Endodermal cell (in vitro differentiated cells): ENCODE measurements around the gene UBE2H. TPM values are rescaled to one million over a fixed set of nuclear protein-coding genes. Genes with fewer than 3 reads are reported as not detected.
"Not testable (repeated sequence)": the region's sequence is repeated elsewhere in the genome, so short reads cannot be mapped to it uniquely, and the experiment has no call there.

Experiments used
- DNase-seq: peaks from one replicate; pipeline ENCODE4 v3.0.0-alpha.2; 2017
- H3K27ac ChIP-seq: 2 replicates; pipeline ENCODE4 v1.5.1; 2013; ENCODE audit warnings: mild to moderate bottlenecking, low read depth, low read length, moderate library complexity
- H3K27me3 ChIP-seq: 2 replicates; pipeline ENCODE4 v1.6.1; 2013; ENCODE audit warnings: mild to moderate bottlenecking, low read length, moderate library complexity; ENCODE audit not compliant: insufficient read depth, control insufficient read depth, poor library complexity, severe bottlenecking
- H3K36me3 ChIP-seq: 2 replicates; pipeline ENCODE4 v1.7.0; 2013; ENCODE audit warnings: mild to moderate bottlenecking, low read length, moderate library complexity; ENCODE audit not compliant: control insufficient read depth, insufficient read depth
- H3K4me1 ChIP-seq: one replicate; pipeline ENCODE4 v1.7.0; 2013; ENCODE audit warnings: low read length; ENCODE audit not compliant: control insufficient read depth, insufficient read depth
- H3K4me3 ChIP-seq: 2 replicates; pipeline ENCODE4 v1.5.1; 2013; ENCODE audit warnings: mild to moderate bottlenecking, low read length, moderate library complexity
- H3K9ac ChIP-seq: 2 replicates; pipeline ENCODE4 v1.6.1; 2013; ENCODE audit warnings: mild to moderate bottlenecking, low read length, moderate library complexity; ENCODE audit not compliant: poor library complexity, severe bottlenecking; ENCODE audit errors: extremely low read depth
- H3K9me3 ChIP-seq: 2 replicates; pipeline ENCODE4 v1.6.1; 2013; ENCODE audit warnings: mild to moderate bottlenecking, low read length, moderate library complexity; ENCODE audit not compliant: control insufficient read depth
- H3K27ac Mint-ChIP-seq: 2 replicates; pipeline ENCODE4 v1.8.0; 2020; ENCODE audit warnings: mixed read lengths
- H3K27me3 Mint-ChIP-seq: 2 replicates; pipeline ENCODE4 v1.8.0; 2021; ENCODE audit warnings: mild to moderate bottlenecking, mixed read lengths; ENCODE audit not compliant: insufficient read depth
- H3K36me3 Mint-ChIP-seq: 2 replicates; pipeline ENCODE4 v1.8.0; 2020; ENCODE audit warnings: low read depth, mixed read lengths
- H3K4me1 Mint-ChIP-seq: 2 replicates; pipeline ENCODE4 v1.8.0; 2020; ENCODE audit warnings: mixed read lengths
- H3K4me3 Mint-ChIP-seq: 2 replicates; pipeline ENCODE4 v1.8.0; 2020; ENCODE audit warnings: mild to moderate bottlenecking, moderate library complexity, mixed read lengths
- H3K9me3 Mint-ChIP-seq: 2 replicates; pipeline ENCODE4 v1.8.0; 2020; ENCODE audit warnings: mild to moderate bottlenecking, mixed read lengths
- WGBS, 2 experiments: methylation state at CpG; one replicate each; pipeline versions ENCODE4 v1.1.5 to v1.1.7; 2013; ENCODE audit warnings: missing lambda C conversion rate in 2 of 2, mixed read lengths in 1 of 2; ENCODE audit not compliant: insufficient coverage in 1 of 2, insufficient read length in 1 of 2; 5-methylcytosine and 5-hydroxymethylcytosine counted together
- total RNA-seq, 2 donors: library from RNA; stranded (reverse); fragmentation: NEBNext Ultra II Directional in 1 of 2; extraction: Animal tissue kit (Norgen Biotek cat#: 25700) in 1 of 2; gene quantifications; 2 replicates in 1 of 2; 3 replicates in 1 of 2; pipeline ENCODE4 v1.2.1, GENCODE V29; 2021
- TF ChIP-seq, protein P1 (sequence below): fragments of 200-600 bp; sonication (generic); conservative IDR thresholded peaks from 2 replicates; pipeline ENCODE4 v1.5.0; 2021; ENCODE audit warnings: antibody characterized with exemption, mild to moderate bottlenecking

UBE2H gene
- total RNA-seq, 2 donors from 2014 or later, result 74.5 to 74.7 TPM

DNA sequence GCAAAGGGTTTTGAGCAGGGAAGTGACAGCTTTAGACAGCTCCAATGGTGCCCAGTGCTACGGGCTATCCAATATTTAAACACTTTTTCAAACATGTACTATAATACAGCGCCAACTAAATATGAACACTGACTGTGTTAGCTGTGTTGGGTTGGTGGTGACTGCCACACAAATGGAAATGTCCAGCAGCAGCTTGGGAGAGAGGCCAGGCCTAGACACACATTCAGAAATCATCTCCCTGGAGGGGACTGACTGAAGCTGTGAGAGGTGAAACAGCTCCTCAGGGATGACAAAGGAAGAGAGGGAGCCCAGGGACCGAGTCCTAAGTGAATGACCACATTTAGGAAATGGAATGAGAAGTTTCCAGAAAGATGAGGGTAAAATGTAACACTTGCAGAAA, 115.8 kb downstream of the UBE2H start:
- TF ChIP-seq, protein P1, sequence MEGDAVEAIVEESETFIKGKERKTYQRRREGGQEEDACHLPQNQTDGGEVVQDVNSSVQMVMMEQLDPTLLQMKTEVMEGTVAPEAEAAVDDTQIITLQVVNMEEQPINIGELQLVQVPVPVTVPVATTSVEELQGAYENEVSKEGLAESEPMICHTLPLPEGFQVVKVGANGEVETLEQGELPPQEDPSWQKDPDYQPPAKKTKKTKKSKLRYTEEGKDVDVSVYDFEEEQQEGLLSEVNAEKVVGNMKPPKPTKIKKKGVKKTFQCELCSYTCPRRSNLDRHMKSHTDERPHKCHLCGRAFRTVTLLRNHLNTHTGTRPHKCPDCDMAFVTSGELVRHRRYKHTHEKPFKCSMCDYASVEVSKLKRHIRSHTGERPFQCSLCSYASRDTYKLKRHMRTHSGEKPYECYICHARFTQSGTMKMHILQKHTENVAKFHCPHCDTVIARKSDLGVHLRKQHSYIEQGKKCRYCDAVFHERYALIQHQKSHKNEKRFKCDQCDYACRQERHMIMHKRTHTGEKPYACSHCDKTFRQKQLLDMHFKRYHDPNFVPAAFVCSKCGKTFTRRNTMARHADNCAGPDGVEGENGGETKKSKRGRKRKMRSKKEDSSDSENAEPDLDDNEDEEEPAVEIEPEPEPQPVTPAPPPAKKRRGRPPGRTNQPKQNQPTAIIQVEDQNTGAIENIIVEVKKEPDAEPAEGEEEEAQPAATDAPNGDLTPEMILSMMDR, result no peak
- H3K9me3 Mint-ChIP-seq, result no peaks in the 10 kb centered on the region
- no peaks in the 10 kb centered on the region for H3K9me3 ChIP-seq

DNA sequence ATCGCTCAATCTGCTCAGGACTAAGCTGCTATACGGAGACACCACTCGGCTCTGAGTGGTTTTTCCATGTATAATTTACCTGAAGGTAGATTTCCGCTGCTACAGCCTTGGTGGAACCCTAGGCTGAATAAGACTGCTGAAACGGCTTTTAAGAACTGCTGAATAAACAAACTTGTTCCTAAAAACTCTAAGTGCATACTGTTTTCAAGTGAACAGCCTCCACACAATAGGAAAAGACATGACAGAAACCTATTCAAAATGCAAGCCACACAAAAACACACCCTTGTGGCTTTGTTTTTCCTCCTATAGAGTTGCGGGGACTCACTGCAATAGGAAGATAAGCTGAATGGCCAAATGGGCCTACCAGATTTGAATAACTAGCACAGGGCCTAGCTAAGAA, 117.2 kb downstream of the UBE2H start:
- Histone ChIP-seq H3K36me3 (peaks cover 59% of the 10 kb centered on the region), H3K9ac (no peak overlapping the region), H3K9me3 (no peaks in the 10 kb centered on the region), H3K4me3 (no peak overlapping the region), H3K27me3 (no peaks in the 10 kb centered on the region), H3K4me1 (peaks cover 9% of the 10 kb centered on the region), H3K27ac (peak overlapping the region; percentile 16)
- WGBS, 2 experiments, result 89 to 92% methylated on average over 6 of the region's 6 CpGs
- DNase-seq, result no peak
- Mint-ChIP-seq H3K4me1 (peaks cover 19% of the 10 kb centered on the region), H3K36me3 (peaks cover 42% of the 10 kb centered on the region), H3K9me3 (no peaks in the 10 kb centered on the region), H3K27me3 (peaks cover 19% of the 10 kb centered on the region), H3K4me3 (no peak overlapping the region), H3K27ac (no peak overlapping the region)
- TF ChIP-seq, protein P1, result no peak

More for the DNA sequence above, 115.8 kb downstream of the UBE2H start:
- H3K4me3 ChIP-seq, result no peak overlapping the region
- H3K4me1 ChIP-seq, result peaks cover under 1% of the 10 kb centered on the region
- DNase-seq, result no peak
- H3K9ac ChIP-seq, result no peak overlapping the region
- no peaks in the 10 kb centered on the region for H3K27me3 ChIP-seq
- Mint-ChIP-seq H3K4me1 (peaks cover 8% of the 10 kb centered on the region), H3K27ac (peak overlapping the region; percentile 17), H3K27me3 (peaks cover 9% of the 10 kb centered on the region), H3K36me3 (peaks cover 34% of the 10 kb centered on the region), H3K4me3 (no peak overlapping the region)
- 60 to 90% methylated on average over 1 to 3 of the region's 3 CpGs for WGBS, 2 experiments
- peaks cover 55% of the 10 kb centered on the region for H3K36me3 ChIP-seq
- H3K27ac ChIP-seq, result no peak overlapping the region

DNA sequence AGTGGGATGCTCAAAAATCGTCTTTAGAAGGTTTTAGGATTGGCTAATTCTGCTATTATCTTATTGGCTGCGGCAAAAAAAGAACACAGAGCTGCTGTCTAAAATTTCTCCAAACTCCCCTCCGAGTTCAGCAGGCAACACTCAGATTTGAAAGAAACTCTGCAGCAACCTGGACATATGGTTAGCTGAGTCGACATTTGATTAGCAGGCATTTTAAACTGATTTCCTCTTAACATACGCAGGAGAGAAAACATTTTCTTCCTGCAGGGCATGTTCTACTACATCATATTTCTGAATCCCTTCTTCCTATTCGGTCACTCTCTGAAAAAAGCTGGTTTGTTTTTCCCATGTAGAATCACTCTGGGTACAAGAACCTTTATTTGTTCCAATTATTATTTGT, 119.4 kb downstream of the UBE2H start:
- not testable (repeated sequence) for H3K9me3 ChIP-seq, H3K9ac ChIP-seq, H3K27me3 ChIP-seq, H3K4me3 ChIP-seq, H3K4me3 Mint-ChIP-seq, DNase-seq, H3K27ac ChIP-seq, H3K27ac Mint-ChIP-seq, H3K9me3 Mint-ChIP-seq
- peaks cover 32% of the 10 kb centered on the region for H3K4me1 Mint-ChIP-seq
- peaks cover 49% of the 10 kb centered on the region for H3K36me3 ChIP-seq
- WGBS, 2 experiments, result 91 to 95% methylated on average over 5 to 6 of the region's 6 CpGs
- peaks cover 16% of the 10 kb centered on the region for H3K4me1 ChIP-seq
- peaks cover 35% of the 10 kb centered on the region for H3K36me3 Mint-ChIP-seq
- peaks cover 24% of the 10 kb centered on the region for H3K27me3 Mint-ChIP-seq

DNA sequence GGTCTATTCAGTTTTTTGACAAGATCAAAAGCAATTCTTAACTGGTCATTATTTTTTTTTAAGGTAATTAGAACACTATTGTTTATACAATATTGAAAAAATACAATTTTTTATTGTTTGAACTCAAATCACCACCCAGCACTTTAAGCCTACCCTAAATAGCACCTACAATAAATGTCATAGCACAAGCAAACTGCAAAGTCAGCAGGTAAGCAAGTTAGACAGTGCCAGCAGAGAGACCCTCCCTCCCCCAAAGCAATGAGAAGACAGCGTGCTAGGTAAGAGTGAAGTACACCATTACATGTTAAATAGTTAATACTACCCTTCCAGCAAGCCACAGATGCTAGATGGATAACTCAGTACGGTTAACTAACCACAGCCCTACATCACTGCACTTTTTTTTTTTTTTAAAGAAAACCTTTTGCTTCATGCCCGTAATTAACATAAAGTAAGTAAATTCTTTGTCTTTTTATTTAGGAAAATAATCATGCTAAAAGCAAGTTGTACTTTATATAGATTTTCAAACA, 120.0 kb downstream of the UBE2H start:
- TF ChIP-seq, protein P1, result no peak
- H3K36me3 Mint-ChIP-seq, result peaks cover 35% of the 10 kb centered on the region
- no peaks in the 10 kb centered on the region for H3K9me3 Mint-ChIP-seq
- H3K9me3 ChIP-seq, result no peaks in the 10 kb centered on the region
- H3K4me3 ChIP-seq, result no peak overlapping the region
- DNase-seq, result no peak
- no peak overlapping the region for H3K9ac ChIP-seq
- H3K27me3 ChIP-seq, result no peaks in the 10 kb centered on the region
- peaks cover 16% of the 10 kb centered on the region for H3K4me1 ChIP-seq
- WGBS, 2 experiments, result 94% methylated on average over 2 of the region's 3 CpGs; no CpG with 5 or more reads in 1 of the 2 experiments
- no peak overlapping the region for H3K27ac Mint-ChIP-seq
- no peak overlapping the region for H3K4me3 Mint-ChIP-seq
- H3K36me3 ChIP-seq, result peaks cover 44% of the 10 kb centered on the region
- peaks cover 32% of the 10 kb centered on the region for H3K4me1 Mint-ChIP-seq
- peaks cover 26% of the 10 kb centered on the region for H3K27me3 Mint-ChIP-seq
- H3K27ac ChIP-seq, result no peak overlapping the region
